H1 (cell line): ENCODE measurements around the gene PRPF39. TPM values are rescaled to one million over a fixed set of nuclear protein-coding genes. Genes with fewer than 3 reads are reported as not detected.

Source experiments
- BCL11A ChIP-seq, 2 experiments: IDR thresholded peaks; one replicate each; pipeline ENCODE4 v1.6.1; 2011; ENCODE audit warnings: low read depth in 2 of 2, low read length in 2 of 2, mild to moderate bottlenecking in 2 of 2
- CBX5 ChIP-seq: fragments of 300-800, 300-1000 bp; sonication (generic); IDR thresholded peaks from 2 replicates; pipeline ENCODE4 v1.7.1; 2016; ENCODE audit warnings: antibody characterized with exemption, low read length, low read depth
- CHD7 ChIP-seq: fragments of 300-600 bp; sonication (generic); IDR thresholded peaks from 2 replicates; pipeline ENCODE4 v1.7.1; 2012; ENCODE audit warnings: low read length, moderate library complexity, mild to moderate bottlenecking, inconsistent platforms; ENCODE audit not compliant: insufficient replicate concordance
- GABPA ChIP-seq: IDR thresholded peaks from 2 replicates; pipeline ENCODE4 v1.6.1; 2011; ENCODE audit warnings: mild to moderate bottlenecking, low read length, moderate library complexity, borderline replicate concordance; ENCODE audit not compliant: insufficient read depth
- GTF2F1 ChIP-seq: IDR thresholded peaks from 2 replicates; pipeline ENCODE4 v1.6.1; 2012; ENCODE audit warnings: low read depth, low read length, improper control_type of control experiment, borderline replicate concordance
- POLR2AphosphoS5 ChIP-seq: IDR thresholded peaks from 2 replicates; pipeline ENCODE4 v1.6.1; 2011; ENCODE audit warnings: low read depth, low read length
- SAP30 ChIP-seq: fragments of 300-600 bp; sonication (generic); IDR thresholded peaks from 2 replicates; pipeline ENCODE4 v1.7.1; 2012; ENCODE audit warnings: low read length, moderate library complexity, mild to moderate bottlenecking, inconsistent platforms; ENCODE audit not compliant: insufficient read depth, insufficient replicate concordance
- SIN3A ChIP-seq, 2 experiments: IDR thresholded peaks in 1 of 2; conservative IDR thresholded peaks in 1 of 2; 2 replicates each; pipeline ENCODE4 v1.6.1; 2011 to 2012; ENCODE audit warnings: low read length in 2 of 2, improper control_type of control experiment in 1 of 2, low read depth in 1 of 2, mild to moderate bottlenecking in 1 of 2
- SP4 ChIP-seq: IDR thresholded peaks from 2 replicates; pipeline ENCODE4 v1.6.1; 2012; ENCODE audit warnings: low read length, inconsistent platforms
- SUZ12 ChIP-seq: fragments of 200-600 bp; sonication (generic); IDR thresholded peaks from 2 replicates; pipeline ENCODE4 v1.6.1; 2012; ENCODE audit warnings: mild to moderate bottlenecking, inconsistent platforms, low read length, moderate library complexity, mixed read lengths
- polyA plus RNA-seq, 7 experiments: library from polyadenylated mRNA; depleted of rRNA in 3 of 7; stranded (reverse) in 5 of 7; unstranded in 2 of 7; fragments of >200 nt in 5 of 7; fragments of 200-250 nt in 2 of 7; gene quantifications; 1 replicate in 5 of 7; 2 replicates in 1 of 7; 4 replicates in 1 of 7; pipeline versions ENCODE4 v1.2.1 to v1.2.3, GENCODE V29; 2011 to 2013; ENCODE audit warnings: missing spikeins in 2 of 7, mixed read lengths in 2 of 7
- total RNA-seq: library from RNA; stranded (reverse); fragmentation: NEBNext Ultra II Directional; extraction: Animal tissue kit (Norgen Biotek cat#: 25700); gene quantifications from 2 replicates; pipeline ENCODE4 v1.2.1, GENCODE V29; 2021

Gene PRPF39
- total and polyA plus RNA-seq, 2 of the 8 experiments (the other 6 are each of a cell fraction or from before 2014, with no cell fraction given): 22.4 to 43.3 TPM

GRCh38 chr14:45083976-45084722 lies at the start of gene PRPF39 (continued):
- TF ChIP-seq CHD7 (no peak), SAP30 (no peak), SUZ12 (no peak), GTF2F1 (no peak; the same call in 1 of the 2 replicates), POLR2AphosphoS5 (peak; percentile 99), CBX5 (no peak), SIN3A (conservative IDR thresholded peaks at IDR 0.05 in 1 of 2, IDR thresholded peaks at IDR 0.05 in 1 of 2; ENCODE audit: low read depth in 1 of 2, low read length in 2 of 2) (peak in 1 of 2 experiments; percentile 89; a peak in 2 of 4 replicates), BCL11A (IDR thresholded peaks at IDR 0.05; ENCODE audit: low read depth in 2 of 2, low read length in 2 of 2) (no peak), SP4 (no peak), GABPA (no peak)
